ENCODE data around the gene SIRT6.
"Not testable (repeated sequence)": the region's sequence is repeated elsewhere in the genome, so short reads cannot be mapped to it uniquely, and the experiment has no call there.

The SIRT6 gene

GRCh38 chr19:4200940-4201542, 18.7 kb upstream of the SIRT6 start:
- no peak for DNase-seq (ENCODE audit: low read depth, low spot score)
- no peak overlapping the region for H3K27ac ChIP-seq

DNA sequence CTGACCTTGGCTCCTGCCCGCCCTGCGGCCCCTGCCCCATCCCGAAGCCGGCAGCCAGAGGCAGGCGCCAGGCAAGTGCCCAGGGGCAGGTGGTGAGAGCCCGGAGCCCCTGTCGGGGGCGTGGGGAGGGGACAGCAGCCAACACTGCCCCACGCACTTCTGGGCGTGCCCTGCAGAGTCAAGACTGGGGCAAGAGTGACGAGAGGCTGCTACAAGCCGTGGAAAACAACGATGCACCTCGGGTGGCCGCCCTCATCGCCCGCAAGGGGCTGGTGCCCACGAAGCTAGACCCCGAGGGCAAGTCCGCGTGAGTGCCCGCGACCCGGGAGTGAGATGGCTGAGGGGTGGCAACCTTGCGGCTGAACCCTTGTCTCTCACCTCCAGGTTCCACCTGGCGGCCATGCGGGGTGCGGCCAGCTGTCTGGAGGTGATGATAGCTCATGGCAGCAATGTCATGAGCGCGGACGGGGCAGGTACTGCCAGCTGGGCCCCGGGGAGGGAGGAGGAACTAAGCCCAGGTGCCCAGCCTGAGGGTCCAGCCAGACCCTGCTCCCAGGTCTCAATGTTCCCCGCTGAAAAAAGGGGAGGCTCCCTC, 17.4 kb upstream of the SIRT6 start:
- no peak overlapping the region for H3K27ac ChIP-seq
- DNase-seq (ENCODE audit: low read depth, low spot score) = no peak

- DNase-seq (ENCODE audit: low read depth, low spot score) = no peak
- no peak overlapping the region for H3K27ac ChIP-seq
Measured at GRCh38 chr19:4198467-4199126, 16.2 kb upstream of the SIRT6 start.

GRCh38 chr19:4197625-4198466, 15.5 kb upstream of the SIRT6 start:
- DNase-seq (ENCODE audit: low read depth, low spot score) = no peak
- H3K27ac ChIP-seq = no peak overlapping the region

DNA sequence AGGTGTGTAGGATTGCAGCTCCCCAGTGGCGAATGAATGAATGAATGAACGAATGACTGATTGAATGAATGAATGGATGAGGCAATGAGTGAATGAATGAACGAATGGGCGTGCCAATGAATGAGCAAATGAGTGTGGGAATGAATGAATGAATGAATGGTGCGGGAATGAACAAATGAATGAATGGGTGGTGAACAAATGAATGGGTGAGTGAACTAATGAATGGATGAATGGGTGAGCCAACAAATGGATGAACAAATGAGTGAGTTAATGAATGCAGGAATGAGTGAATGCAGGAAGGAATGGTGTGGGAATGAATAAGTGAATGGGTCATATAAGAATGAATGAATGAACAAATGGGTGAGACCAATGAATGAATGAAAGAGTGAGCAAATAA, 14.9 kb upstream of the SIRT6 start:
- H3K27ac ChIP-seq = no peak overlapping the region
- no peak for DNase-seq (ENCODE audit: low read depth, low spot score)

DNA sequence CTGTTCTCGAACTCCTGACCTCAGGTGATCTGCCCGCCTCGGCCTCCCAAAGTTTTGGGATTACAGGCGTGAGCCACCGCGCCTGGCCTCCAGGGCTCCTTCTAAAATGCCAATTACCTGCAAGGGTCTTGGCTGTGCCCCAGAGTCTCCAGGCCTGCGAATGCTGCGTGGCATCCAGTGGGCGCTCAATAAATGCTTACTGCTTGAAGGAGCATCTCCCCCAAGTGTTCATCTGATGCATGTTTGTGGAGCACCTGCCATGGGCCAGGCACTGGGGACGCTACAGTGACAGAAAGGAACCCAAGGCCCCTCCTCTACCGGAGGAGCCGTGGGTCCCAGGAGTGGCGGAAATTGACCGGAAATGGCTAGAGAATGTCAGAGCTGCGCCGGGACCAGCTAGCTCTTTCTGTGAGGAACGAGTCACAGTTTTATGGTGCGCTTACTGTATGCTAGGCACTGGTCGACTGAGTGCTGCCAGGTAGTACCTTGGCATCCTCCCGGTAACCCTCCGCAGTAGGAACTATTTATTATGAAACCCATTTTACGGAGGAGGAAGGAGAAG, 14.3 kb upstream of the SIRT6 start:
- H3K27ac ChIP-seq = no peak overlapping the region
- DNase-seq (ENCODE audit: low read depth, low spot score) = no peak

DNA sequence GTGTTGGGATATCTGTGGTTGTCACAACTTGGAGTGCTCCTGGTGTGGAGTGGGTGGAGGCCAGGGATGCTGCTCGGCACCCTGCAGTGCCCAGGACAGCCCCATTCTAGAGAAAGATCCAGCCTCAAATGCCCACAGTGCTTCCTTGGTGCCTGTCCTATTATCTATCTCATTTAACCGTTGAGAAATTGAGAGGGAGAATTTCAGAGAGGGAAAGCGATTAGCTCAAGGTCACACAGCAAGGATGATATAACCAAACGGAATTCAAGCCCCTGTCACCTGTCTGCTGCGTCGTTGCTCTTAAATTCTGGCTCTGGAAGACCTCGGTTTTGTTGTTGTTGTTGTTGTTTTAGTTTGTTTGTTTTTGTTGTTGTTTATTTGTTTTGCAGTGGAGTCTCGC, 13.6 kb upstream of the SIRT6 start:
- no peak overlapping the region for H3K27ac ChIP-seq
- DNase-seq (ENCODE audit: low read depth, low spot score) = no peak

GRCh38 chr19:4194353-4194752, 12.0 kb upstream of the SIRT6 start:
- no peak for DNase-seq (ENCODE audit: low read depth, low spot score)
- no peak overlapping the region for H3K27ac ChIP-seq

DNA sequence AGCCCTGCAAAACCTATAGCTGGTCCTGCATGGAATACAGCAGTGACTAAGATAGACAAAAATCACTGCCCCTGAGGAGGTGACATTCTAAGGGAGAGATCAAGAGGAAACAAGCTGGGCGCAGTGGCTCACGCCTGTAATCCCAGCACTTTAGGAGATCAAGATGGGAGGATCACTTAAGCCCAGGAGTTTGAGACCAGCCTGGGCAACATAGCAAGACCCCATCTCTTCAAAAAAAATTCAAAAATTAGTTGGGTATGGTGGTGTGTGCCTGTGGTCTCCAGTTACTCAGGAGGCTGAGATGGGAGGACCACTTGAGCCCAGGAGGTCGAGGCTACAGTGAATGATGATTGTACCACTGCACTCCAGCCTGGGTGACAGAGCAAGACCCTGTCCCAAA, 10.2 kb upstream of the SIRT6 start:
- DNase-seq (ENCODE audit: low read depth, low spot score); H3K27ac ChIP-seq: not testable (repeated sequence)

DNA sequence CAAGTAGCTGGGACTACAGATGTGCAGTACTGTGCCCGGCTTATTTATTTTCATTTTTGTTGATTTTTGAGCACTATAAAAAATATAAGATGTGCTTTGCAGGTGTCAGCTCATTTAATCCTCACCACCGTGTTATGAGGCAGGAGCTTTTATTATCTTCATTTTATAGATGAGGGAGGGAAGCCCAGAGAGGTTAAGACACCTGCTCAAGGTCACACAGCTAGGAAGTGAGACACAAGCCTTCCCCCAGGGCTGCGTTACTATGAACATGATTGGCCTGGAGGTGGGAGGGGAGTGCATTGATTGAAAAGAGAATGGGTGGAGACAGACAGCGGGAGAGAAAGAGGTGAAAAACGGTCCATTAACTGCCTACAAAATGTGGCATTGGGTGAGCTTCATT, 7.3 kb upstream of the SIRT6 start:
- H3K27ac ChIP-seq = no peak overlapping the region
- DNase-seq (ENCODE audit: low read depth, low spot score) = no peak

DNA sequence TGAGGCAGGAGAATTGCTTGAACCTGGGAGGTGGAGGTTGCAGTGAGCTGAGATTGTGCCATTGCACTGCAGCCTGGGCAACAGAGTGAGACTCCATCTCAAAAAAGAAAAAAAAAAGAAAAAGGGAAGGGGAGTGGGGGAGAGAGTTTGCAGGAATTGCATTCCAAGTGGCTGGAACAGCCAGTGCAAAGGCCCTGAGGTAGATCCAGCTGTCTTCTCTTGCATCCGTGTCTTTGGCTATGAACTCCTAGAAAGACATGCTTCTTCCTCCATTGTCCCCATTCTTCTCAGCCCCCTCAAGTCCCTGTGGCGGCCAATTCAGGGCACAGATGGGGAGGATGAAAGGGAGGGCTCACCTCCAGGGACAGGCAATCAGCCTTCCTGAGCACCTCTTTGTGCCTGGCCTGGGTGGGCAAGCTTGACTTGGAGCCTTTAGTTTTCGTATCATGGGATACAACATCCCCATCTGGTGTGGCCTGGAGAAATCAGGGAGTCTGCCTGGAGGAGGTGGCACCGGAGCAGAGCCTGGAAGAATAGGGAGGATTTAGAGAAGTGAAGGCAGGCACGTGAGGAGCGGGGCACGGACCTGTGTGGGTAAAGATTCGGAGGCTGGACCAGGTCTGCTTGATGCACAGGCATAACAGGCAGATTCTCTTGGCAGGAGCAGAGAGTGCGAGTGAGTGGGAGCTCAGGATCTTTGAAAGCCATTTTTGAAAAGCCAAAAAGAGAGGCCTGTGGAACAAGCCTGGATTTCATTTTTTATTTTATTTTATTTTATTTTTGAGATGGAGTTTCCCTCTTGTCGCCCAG, 5.2 kb upstream of the SIRT6 start:
- DNase-seq (ENCODE audit: low read depth, low spot score) = no peak
- no peak overlapping the region for H3K27ac ChIP-seq

DNA sequence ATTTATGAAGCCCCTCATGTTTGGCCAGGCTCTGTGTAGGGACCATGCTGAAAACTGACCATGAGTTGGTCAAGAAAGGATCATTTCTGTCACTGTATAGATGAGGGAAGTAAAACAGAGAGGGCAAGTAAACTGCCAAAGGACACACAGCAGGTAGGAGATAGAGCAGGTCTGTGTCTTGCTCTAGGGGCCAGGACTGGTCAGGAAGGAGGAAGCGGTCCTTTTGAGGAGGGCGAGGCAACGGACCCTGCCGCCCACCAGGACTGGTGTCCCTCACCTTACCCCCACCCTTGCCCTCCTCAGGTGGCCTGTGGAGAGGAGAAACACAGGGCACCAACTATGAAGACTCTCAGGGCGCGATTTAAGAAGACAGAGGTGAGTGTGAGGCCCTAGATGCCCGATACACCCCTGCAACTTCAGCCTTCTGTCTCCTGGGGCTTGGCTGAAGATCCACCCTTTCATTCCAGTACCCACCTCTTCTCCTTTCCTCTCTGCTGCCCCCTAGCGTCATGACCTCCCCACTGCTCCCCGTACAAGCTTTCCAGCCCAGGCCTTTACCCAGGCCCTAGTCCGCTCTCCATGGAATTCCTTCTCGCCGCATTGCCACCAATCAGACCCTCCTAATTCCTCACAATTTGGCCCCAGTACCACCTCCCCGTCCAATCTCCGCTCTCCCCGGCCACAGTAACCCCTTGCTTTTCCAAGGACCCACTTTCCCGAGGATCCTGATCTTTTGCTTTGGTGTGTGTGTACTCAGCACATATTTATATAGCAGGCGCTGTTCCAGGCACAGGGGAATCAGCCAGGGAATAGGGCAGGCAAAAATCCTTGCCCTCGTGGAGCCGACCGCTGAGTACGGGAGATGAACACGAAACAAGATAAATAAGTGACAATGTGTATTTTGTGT, 4.0 kb upstream of the SIRT6 start:
- H3K27ac ChIP-seq = no peak overlapping the region
- no peak for DNase-seq (ENCODE audit: low read depth, low spot score)

- H3K27ac ChIP-seq = no peak overlapping the region
- no peak for DNase-seq (ENCODE audit: low read depth, low spot score)
Measured at GRCh38 chr19:4185413-4186086, 3.2 kb upstream of the SIRT6 start.

GRCh38 chr19:4184718-4185352, 2.5 kb upstream of the SIRT6 start:
- H3K27ac ChIP-seq = no peak overlapping the region
- DNase-seq (ENCODE audit: low read depth, low spot score) = no peak

- no peak for DNase-seq (ENCODE audit: low read depth, low spot score)
- H3K27ac ChIP-seq = no peak overlapping the region
Measured at GRCh38 chr19:4183967-4184717, 1.8 kb upstream of the SIRT6 start.

GRCh38 chr19:4181053-4181508, 1.3 kb downstream of the SIRT6 start:
- no peak for DNase-seq (ENCODE audit: low read depth, low spot score)
- H3K27ac ChIP-seq = peak overlapping the region; percentile 80

DNA sequence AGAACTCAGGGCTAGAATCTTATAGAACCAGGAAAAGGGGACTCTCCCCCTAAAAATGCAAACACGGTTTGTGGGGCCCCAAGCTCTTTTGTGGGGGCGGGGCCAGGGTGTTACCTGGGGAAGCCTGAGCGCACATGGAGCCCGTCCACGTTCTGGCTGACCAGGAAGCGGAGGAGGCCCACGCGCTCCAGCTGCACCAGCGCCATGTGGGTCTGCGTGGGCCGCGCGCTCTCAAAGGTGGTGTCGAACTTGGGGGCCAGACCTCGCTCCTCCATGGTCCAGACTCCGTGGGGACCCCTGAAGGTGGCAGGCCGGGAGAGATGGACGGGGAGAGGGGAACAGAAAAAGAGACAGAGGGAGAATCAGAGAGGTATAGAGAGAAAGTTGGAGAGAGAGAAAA, 3.4 kb downstream of the SIRT6 start:
- DNase-seq (ENCODE audit: low read depth, low spot score) = no peak
- H3K27ac ChIP-seq = no peak overlapping the region
